K562 treated with DMSO at 1 percent for 48 hours (cell line): ENCODE results near the gene TBC1D8. TPM values are rescaled to one million over a fixed set of nuclear protein-coding genes. Genes with fewer than 3 reads are reported as not detected.

Source experiments
- total RNA-seq: library from RNA; unstranded; fragments of 300-600 nt; gene quantifications from 2 replicates; pipeline ENCODE4 v1.2.3, GENCODE V29; 2022; ENCODE audit warnings: low replicate concordance; ENCODE audit errors: extremely low read depth

The TBC1D8 gene
- not detected in 2 replicates for total RNA-seq

GRCh38 chr2:101151146-101151858 is at the start of gene TBC1D8:
TSS of gene TBC1D8 (minus strand) at chr2:101151382. CDS start at chr2:101151253, 129 bp downstream.

GRCh38 chr2:101001691-101002561 is 149.3 kb downstream of the TBC1D8 start, which contains the start of gene RPL31:
TSS of gene RPL31 (plus strand) at chr2:101002289. CDS start at chr2:101002702, 413 bp downstream.

Other genes starting within 250 kb of the TBC1D8 start
- gene RPL31, start 149.1 kb downstream of the TBC1D8 start, total RNA-seq, result 1,407 and 10,447 TPM in 2 replicates
- not detected in 2 replicates for gene CNOT11, start 101.5 kb upstream of the TBC1D8 start, total RNA-seq
- gene RNF149, start 157.3 kb upstream of the TBC1D8 start, total RNA-seq, result not detected in 2 replicates
- gene CREG2, start 236.1 kb upstream of the TBC1D8 start, total RNA-seq, result not detected in 2 replicates